Nephron (organoid): Measurements from ENCODE around the gene TINAG.

Source experiments
- H3K27ac Mint-ChIP-seq, 3 experiments: 2 replicates each; pipeline ENCODE4 v1.8.0; 2020; ENCODE audit warnings: mixed read lengths in 3 of 3, mild to moderate bottlenecking in 2 of 3, moderate library complexity in 1 of 3
- H3K27me3 Mint-ChIP-seq: 2 replicates; pipeline ENCODE4 v1.8.0; 2021; ENCODE audit warnings: low read depth, mild to moderate bottlenecking, moderate library complexity, mixed read lengths
- H3K36me3 Mint-ChIP-seq: 2 replicates; pipeline ENCODE4 v1.8.0; 2020; ENCODE audit warnings: low read depth, mixed read lengths
- H3K4me1 Mint-ChIP-seq: 2 replicates; pipeline ENCODE4 v1.8.0; 2020; ENCODE audit warnings: mixed read lengths
- H3K4me3 Mint-ChIP-seq, 3 experiments: 2 replicates each; pipeline ENCODE4 v1.8.0; 2020; ENCODE audit warnings: mild to moderate bottlenecking in 3 of 3, mixed read lengths in 3 of 3, moderate library complexity in 2 of 3
- H3K9me3 Mint-ChIP-seq: 2 replicates; pipeline ENCODE4 v1.8.0; 2020; ENCODE audit warnings: mixed read lengths
- TF ChIP-seq, protein P1 (sequence below), 3 experiments: fragments of 200-600 bp; sonication (generic); IDR thresholded peaks; one replicate each; pipeline ENCODE4 v1.5.0; 2021; ENCODE audit warnings: antibody characterized with exemption in 3 of 3; ENCODE audit not compliant: unreplicated experiment in 3 of 3

Gene TINAG

DNA sequence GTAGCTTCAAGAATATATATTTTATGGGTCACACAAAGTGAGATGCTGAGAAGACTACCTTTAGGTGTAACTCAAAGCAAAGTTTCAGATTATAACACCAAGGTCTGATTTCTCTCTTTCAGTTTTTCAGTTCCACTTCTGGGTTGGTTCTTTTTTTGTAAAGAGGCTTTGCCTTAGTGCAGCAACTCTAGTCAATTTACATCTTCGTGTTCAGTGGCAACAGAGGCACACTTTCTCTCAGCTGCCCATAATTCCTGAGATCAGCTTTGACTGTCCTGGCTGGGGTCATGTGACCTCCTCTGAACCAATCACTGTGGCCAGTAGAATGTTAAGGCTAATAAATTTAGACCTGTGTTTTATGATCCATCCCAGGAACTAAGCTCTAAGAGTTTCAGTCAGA, 120.2 kb downstream of the TINAG start:
- Mint-ChIP-seq H3K27ac (no peak overlapping the region), H3K27me3 (no peaks in the 10 kb centered on the region), H3K9me3 (no peaks in the 10 kb centered on the region), H3K36me3 (no peaks in the 10 kb centered on the region), H3K4me1 (peaks cover 7% of the 10 kb centered on the region), H3K4me3 (no peak overlapping the region)
- TF ChIP-seq, protein P1, sequence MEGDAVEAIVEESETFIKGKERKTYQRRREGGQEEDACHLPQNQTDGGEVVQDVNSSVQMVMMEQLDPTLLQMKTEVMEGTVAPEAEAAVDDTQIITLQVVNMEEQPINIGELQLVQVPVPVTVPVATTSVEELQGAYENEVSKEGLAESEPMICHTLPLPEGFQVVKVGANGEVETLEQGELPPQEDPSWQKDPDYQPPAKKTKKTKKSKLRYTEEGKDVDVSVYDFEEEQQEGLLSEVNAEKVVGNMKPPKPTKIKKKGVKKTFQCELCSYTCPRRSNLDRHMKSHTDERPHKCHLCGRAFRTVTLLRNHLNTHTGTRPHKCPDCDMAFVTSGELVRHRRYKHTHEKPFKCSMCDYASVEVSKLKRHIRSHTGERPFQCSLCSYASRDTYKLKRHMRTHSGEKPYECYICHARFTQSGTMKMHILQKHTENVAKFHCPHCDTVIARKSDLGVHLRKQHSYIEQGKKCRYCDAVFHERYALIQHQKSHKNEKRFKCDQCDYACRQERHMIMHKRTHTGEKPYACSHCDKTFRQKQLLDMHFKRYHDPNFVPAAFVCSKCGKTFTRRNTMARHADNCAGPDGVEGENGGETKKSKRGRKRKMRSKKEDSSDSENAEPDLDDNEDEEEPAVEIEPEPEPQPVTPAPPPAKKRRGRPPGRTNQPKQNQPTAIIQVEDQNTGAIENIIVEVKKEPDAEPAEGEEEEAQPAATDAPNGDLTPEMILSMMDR (IDR thresholded peaks at IDR 0.05; ENCODE audit: unreplicated experiment in 3 of 3): no peak

DNA sequence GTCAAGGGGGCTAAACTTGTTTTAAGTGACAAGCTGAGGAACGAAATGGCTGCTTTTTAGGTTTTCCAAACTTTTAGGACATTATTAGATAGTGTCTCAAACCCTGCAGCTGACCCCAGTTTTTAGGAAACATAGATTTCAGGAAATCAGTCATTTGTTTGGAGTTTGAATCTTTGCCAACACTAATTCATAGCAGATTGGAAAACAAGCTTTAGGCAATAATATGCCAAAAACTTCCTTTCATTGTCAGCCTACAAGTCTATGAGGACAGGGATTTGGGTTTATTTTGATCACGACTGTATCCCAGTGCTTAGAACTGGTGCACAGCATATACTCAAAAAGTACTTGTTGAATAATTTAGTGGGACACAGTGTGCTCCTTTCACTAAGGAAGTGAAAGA, 123.2 kb downstream of the TINAG start:
- TF ChIP-seq, protein P1 (IDR thresholded peaks at IDR 0.05; ENCODE audit: unreplicated experiment in 3 of 3): no peak
- no peaks in the 10 kb centered on the region for H3K27me3 Mint-ChIP-seq
- H3K27ac Mint-ChIP-seq: peak overlapping the region in 1 of 3 experiments; percentile 20
- no peaks in the 10 kb centered on the region for H3K36me3 Mint-ChIP-seq
- peaks cover 7% of the 10 kb centered on the region for H3K4me1 Mint-ChIP-seq
- H3K4me3 Mint-ChIP-seq: no peak overlapping the region
- H3K9me3 Mint-ChIP-seq: no peaks in the 10 kb centered on the region
